ENCODE data around the gene GRPEL1. TPM values are rescaled to one million over a fixed set of nuclear protein-coding genes. Genes with fewer than 3 reads are reported as not detected.

The GRPEL1 gene
- total and polyA plus RNA-seq, 8 donors, result 20.1 to 33.9 (median 28.5) TPM

GRCh38 chr4:7095611-7096155, 27.8 kb upstream of the GRPEL1 start:
- Histone ChIP-seq H3K4me1 (no peaks in the 10 kb centered on the region), H3K4me3 (no peak overlapping the region), H3K9me3 (no peaks in the 10 kb centered on the region), H3K36me3 (no peaks in the 10 kb centered on the region), H3K27ac (no peak overlapping the region), H3K27me3 (peaks cover 0 to 4% of the 10 kb centered on the region in 2 donors)
- no peak for DNase-seq
- intact Hi-C loops (cut with DNase I), result no loop called here
- no peak for TF ChIP-seq CTCF (IDR thresholded peaks at IDR 0.05)
- ATAC-seq, result no peak

- no peak for TF ChIP-seq CTCF (IDR thresholded peaks at IDR 0.05)
- no peak for ATAC-seq
- Histone ChIP-seq H3K9me3 (no peaks in the 10 kb centered on the region), H3K27ac (no peak overlapping the region), H3K4me1 (no peaks in the 10 kb centered on the region), H3K27me3 (peaks cover 0 to 4% of the 10 kb centered on the region in 2 donors), H3K4me3 (no peak overlapping the region), H3K36me3 (no peaks in the 10 kb centered on the region)
- intact Hi-C loops (cut with DNase I), result no loop called here
- DNase-seq, result no peak
Observed at GRCh38 chr4:7094916-7095315, 27.1 kb upstream of the GRPEL1 start.

GRCh38 chr4:7092026-7092425, 24.2 kb upstream of the GRPEL1 start:
- no peak overlapping the region for H3K27ac ChIP-seq
- H3K9me3 ChIP-seq, result no peaks in the 10 kb centered on the region
- H3K4me3 ChIP-seq, result no peak overlapping the region
- ATAC-seq (no peak), DNase-seq (no peak)
- intact Hi-C loops (cut with DNase I), result no loop called here
- no peak for TF ChIP-seq CTCF (IDR thresholded peaks at IDR 0.05)
- H3K36me3 ChIP-seq, result no peaks in the 10 kb centered on the region
- H3K27me3 ChIP-seq, result peaks cover 0 to 23% of the 10 kb centered on the region in 2 donors
- no peaks in the 10 kb centered on the region for H3K4me1 ChIP-seq

GRCh38 chr4:7089213-7089986, 21.5 kb upstream of the GRPEL1 start:
- no peaks in the 10 kb centered on the region for H3K4me1 ChIP-seq
- H3K27ac ChIP-seq, result no peak overlapping the region
- H3K36me3 ChIP-seq, result no peaks in the 10 kb centered on the region
- intact Hi-C loops (cut with DNase I), result no loop called here
- no peak for ATAC-seq
- peaks cover 0 to 5% of the 10 kb centered on the region in 2 donors for H3K9me3 ChIP-seq
- H3K4me3 ChIP-seq, result no peak overlapping the region
- H3K27me3 ChIP-seq, result peaks cover 2 to 39% of the 10 kb centered on the region in 2 donors
- DNase-seq, result no peak
- no peak for TF ChIP-seq CTCF (IDR thresholded peaks at IDR 0.05)

GRCh38 chr4:7087036-7087435, 19.2 kb upstream of the GRPEL1 start:
- TF ChIP-seq CTCF (IDR thresholded peaks at IDR 0.05), result no peak
- Histone ChIP-seq H3K27me3 (peaks cover 6 to 63% of the 10 kb centered on the region in 2 donors), H3K36me3 (no peaks in the 10 kb centered on the region), H3K27ac (no peak overlapping the region), H3K9me3 (peaks cover 0 to 5% of the 10 kb centered on the region in 2 donors), H3K4me3 (no peak overlapping the region), H3K4me1 (no peaks in the 10 kb centered on the region)
- intact Hi-C loops (cut with DNase I), result no loop called here
- DNase-seq (no peak), ATAC-seq (no peak)
